ENCODE measurements around the gene ALX3. TPM values are rescaled to one million over a fixed set of nuclear protein-coding genes. Genes with fewer than 3 reads are reported as not detected.

The ALX3 gene
- total and polyA plus RNA-seq, 12 donors = 0.04 TPM; not detected in 11

DNA sequence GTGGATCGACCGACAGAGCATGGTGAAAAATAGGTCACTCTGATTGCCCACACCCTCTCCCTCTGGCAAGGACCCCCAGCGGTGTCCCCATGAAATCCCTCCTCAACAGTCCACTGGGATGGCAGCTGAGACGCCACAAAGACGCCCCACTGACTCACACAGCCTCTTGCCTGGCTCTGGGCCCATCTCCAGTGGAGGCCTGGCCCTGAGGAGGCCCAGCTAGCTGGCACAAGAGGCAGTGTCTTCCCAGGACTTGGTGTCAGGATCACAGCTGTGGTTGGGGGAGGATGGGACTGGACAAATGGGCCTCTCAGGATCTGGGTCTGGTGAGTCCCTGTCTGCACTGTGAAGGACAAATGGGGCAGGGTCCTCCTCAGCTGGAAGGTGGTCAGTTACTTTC is 4.6 kb downstream of the ALX3 start:
- no peak for DNase-seq

DNA sequence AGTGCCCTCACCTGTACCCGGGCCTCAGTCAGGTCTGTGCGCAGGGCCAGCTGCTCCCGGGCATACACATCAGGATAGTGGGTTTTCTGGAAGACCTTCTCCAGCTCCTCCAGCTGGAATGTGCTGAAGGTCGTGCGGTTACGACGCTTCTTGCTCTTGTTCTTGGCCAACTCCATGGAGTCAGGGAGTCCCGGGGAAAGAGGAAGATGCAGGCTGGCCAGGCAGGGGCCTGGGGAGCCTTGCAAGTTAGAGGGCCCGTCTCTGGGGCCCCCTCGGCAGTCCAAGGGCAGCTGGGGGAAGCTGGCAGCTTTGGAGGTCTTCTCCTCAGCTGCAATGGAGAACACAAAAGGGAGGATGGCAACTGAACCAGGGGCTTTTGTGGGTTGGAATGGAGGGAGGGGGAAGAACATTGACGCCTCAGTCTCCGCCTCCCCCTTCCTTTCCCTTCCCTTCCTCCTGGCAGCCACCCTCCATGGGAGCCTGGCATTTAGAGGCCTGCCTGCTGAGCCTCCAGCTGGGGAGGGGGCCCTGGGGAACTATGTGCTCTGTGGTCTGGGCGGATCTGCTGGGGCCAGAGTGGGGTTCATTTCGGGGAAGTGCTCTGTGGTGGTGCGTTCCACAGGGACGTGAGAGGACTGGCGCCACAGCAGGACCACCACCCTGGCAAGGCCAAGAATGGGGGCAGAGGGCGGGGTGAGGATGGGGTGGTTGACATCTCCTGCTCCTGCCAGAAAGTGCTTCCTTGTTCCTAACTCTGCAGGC is 5.7 kb downstream of the ALX3 start:
- no peak overlapping the region for H3K4me3 ChIP-seq
- no peaks in the 10 kb centered on the region for H3K9me3 ChIP-seq
- H3K4me1 ChIP-seq = peaks cover 0 to 30% (median 20%) of the 10 kb centered on the region in 9 donors
- intact Hi-C loops (cut with DNase I) = no loop called here
- peaks cover 20 to 42% (median 33%) of the 10 kb centered on the region in 7 donors for H3K27me3 ChIP-seq
- peaks cover 0 to 8% (median 0%) of the 10 kb centered on the region in 9 donors for H3K36me3 ChIP-seq
- ATAC-seq (no peak), DNase-seq (no peak)
- no peak overlapping the region for H3K27ac ChIP-seq
- TF ChIP-seq, protein P1, sequence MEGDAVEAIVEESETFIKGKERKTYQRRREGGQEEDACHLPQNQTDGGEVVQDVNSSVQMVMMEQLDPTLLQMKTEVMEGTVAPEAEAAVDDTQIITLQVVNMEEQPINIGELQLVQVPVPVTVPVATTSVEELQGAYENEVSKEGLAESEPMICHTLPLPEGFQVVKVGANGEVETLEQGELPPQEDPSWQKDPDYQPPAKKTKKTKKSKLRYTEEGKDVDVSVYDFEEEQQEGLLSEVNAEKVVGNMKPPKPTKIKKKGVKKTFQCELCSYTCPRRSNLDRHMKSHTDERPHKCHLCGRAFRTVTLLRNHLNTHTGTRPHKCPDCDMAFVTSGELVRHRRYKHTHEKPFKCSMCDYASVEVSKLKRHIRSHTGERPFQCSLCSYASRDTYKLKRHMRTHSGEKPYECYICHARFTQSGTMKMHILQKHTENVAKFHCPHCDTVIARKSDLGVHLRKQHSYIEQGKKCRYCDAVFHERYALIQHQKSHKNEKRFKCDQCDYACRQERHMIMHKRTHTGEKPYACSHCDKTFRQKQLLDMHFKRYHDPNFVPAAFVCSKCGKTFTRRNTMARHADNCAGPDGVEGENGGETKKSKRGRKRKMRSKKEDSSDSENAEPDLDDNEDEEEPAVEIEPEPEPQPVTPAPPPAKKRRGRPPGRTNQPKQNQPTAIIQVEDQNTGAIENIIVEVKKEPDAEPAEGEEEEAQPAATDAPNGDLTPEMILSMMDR (IDR thresholded peaks at IDR 0.05) = no peak
- WGBS, 2 donors = 92 to 96% methylated on average over 18 of the region's 18 CpGs

More for the DNA sequence above, 4.6 kb downstream of the ALX3 start:
- H3K36me3 ChIP-seq = peaks cover 0 to 5% (median 0%) of the 10 kb centered on the region in 9 donors
- no peaks in the 10 kb centered on the region for H3K9me3 ChIP-seq
- no peak for ATAC-seq
- TF ChIP-seq, protein P1 (IDR thresholded peaks at IDR 0.05) = no peak
- intact Hi-C loops (cut with DNase I) = no loop called here
- H3K4me1 ChIP-seq = peaks cover 0 to 37% (median 27%) of the 10 kb centered on the region in 9 donors
- peaks cover 29 to 53% (median 43%) of the 10 kb centered on the region in 7 donors for H3K27me3 ChIP-seq
- no peak overlapping the region for H3K4me3 ChIP-seq
- WGBS, 2 donors = 93% methylated on average over 5 of the region's 5 CpGs
- H3K27ac ChIP-seq = no peak overlapping the region

DNA sequence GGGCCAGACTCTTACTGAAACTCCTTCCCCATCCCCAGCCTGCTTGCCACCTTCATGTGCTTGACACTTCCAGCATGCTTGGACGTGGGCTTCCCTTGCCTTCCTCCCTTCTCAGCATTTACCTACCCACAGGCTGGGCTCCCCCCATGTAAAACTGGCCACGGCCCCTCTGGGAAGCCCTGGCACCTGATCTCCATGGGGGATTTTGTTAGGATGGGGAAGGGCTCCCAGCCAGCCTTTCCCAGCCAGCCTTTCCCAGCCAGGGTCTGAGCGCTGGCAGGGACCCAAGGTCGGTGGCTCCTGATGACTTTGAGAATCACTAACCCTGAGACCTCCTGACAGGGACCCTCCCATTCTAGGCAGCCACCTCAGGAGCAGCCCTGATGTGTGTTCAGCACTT is 6.7 kb downstream of the ALX3 start:
- intact Hi-C loops (cut with DNase I) = no loop called here
- no peak overlapping the region for H3K27ac ChIP-seq
- no peaks in the 10 kb centered on the region for H3K9me3 ChIP-seq
- ATAC-seq (no peak), DNase-seq (no peak)
- H3K4me3 ChIP-seq = no peak overlapping the region
- peaks cover 10 to 32% (median 23%) of the 10 kb centered on the region in 7 donors for H3K27me3 ChIP-seq
- WGBS, 2 donors = 71 to 85% methylated on average over 4 of the region's 4 CpGs
- peaks cover 0 to 16% (median 0%) of the 10 kb centered on the region in 9 donors for H3K36me3 ChIP-seq
- H3K4me1 ChIP-seq = peaks cover 0 to 20% (median 11%) of the 10 kb centered on the region in 9 donors
- TF ChIP-seq, protein P1 (IDR thresholded peaks at IDR 0.05) = no peak

DNA sequence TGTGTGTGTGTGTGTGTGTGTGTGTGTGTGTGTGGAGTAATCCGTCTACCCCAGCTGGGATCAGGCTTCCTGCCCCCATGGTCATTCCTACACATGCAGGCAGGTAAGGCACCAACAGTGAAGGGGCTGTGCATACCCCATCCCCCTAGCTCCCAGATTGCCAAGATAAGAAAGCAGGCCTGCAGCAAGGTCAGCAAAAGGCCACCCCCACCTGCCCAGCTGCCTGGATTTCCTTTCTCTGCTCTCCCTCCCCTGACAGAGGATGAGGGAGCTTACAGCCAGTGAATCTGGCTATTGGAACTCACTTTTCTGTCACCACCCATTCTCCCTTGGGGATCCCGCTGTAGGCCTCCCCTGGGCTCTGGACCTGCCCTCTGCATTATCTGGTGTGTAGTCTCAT is 7.9 kb downstream of the ALX3 start:
- intact Hi-C loops (cut with DNase I) = no loop called here
- peaks cover 0 to 27% (median 2%) of the 10 kb centered on the region in 9 donors for H3K36me3 ChIP-seq
- H3K4me3 ChIP-seq = no peak overlapping the region
- TF ChIP-seq, protein P1 (IDR thresholded peaks at IDR 0.05) = no peak
- DNase-seq (no peak), ATAC-seq (no peak)
- 74 to 81% methylated on average over 2 of the region's 2 CpGs for WGBS, 2 donors
- H3K27me3 ChIP-seq = peaks cover 5 to 21% (median 11%) of the 10 kb centered on the region in 7 donors
- no peaks in the 10 kb centered on the region for H3K9me3 ChIP-seq
- no peak overlapping the region for H3K27ac ChIP-seq
- H3K4me1 ChIP-seq = peaks cover 0 to 11% (median 0%) of the 10 kb centered on the region in 9 donors

All from heart right ventricle (tissue), 16 donors.